Measurements from ENCODE around the gene CFAP157. TPM values are rescaled to one million over a fixed set of nuclear protein-coding genes. Genes with fewer than 3 reads are reported as not detected.

CFAP157 gene
- total RNA-seq, 2 donors from 2014 or later = 0.20 to 0.44 TPM

- H3K4me3 Mint-ChIP-seq = no peak overlapping the region
- WGBS, 2 experiments (ENCODE audit: insufficient coverage in 1 of 2, insufficient read length in 1 of 2) = 80 to 85% methylated on average over 5 of the region's 5 CpGs
Observed at GRCh38 chr9:127707766-127708165, 978 bp downstream of the CFAP157 start.

GRCh38 chr9:127708952-127709587, 2.3 kb downstream of the CFAP157 start:
- H3K27me3 ChIP-seq (ENCODE audit: control insufficient read depth, insufficient read depth, low read length, poor library complexity, severe bottlenecking) = no peaks in the 10 kb centered on the region
- no peaks in the 10 kb centered on the region for H3K9me3 ChIP-seq (ENCODE audit: control insufficient read depth, low read length)
- H3K27ac Mint-ChIP-seq = no peak overlapping the region
- no peak overlapping the region for H3K27ac ChIP-seq (ENCODE audit: low read depth, low read length)
- no peak overlapping the region for H3K9ac ChIP-seq (ENCODE audit: extremely low read depth, low read length, poor library complexity, severe bottlenecking)
- no peak for DNase-seq
- no peaks in the 10 kb centered on the region for H3K9me3 Mint-ChIP-seq
- no peaks in the 10 kb centered on the region for H3K36me3 Mint-ChIP-seq (ENCODE audit: low read depth)
- H3K27me3 Mint-ChIP-seq (ENCODE audit: insufficient read depth) = no peaks in the 10 kb centered on the region
- H3K36me3 ChIP-seq (ENCODE audit: control insufficient read depth, insufficient read depth, low read length) = no peaks in the 10 kb centered on the region
- H3K4me3 Mint-ChIP-seq = no peak overlapping the region
- TF ChIP-seq CTCF (conservative IDR thresholded peaks at IDR 0.05) = no peak
- no peak overlapping the region for H3K4me3 ChIP-seq (ENCODE audit: low read length)
- H3K4me1 ChIP-seq (ENCODE audit: control insufficient read depth, insufficient read depth, low read length) = no peaks in the 10 kb centered on the region
- peaks cover 8% of the 10 kb centered on the region for H3K4me1 Mint-ChIP-seq
- WGBS, 2 experiments (ENCODE audit: insufficient coverage in 1 of 2, insufficient read length in 1 of 2) = 92 to 100% methylated on average over 8 of the region's 8 CpGs

More at GRCh38 chr9:127707766-127708165, 978 bp downstream of the CFAP157 start:
- Histone ChIP-seq H3K27me3 (ENCODE audit: control insufficient read depth, insufficient read depth, low read length, poor library complexity, severe bottlenecking) (no peaks in the 10 kb centered on the region), H3K9me3 (ENCODE audit: control insufficient read depth, low read length) (no peaks in the 10 kb centered on the region), H3K9ac (ENCODE audit: extremely low read depth, low read length, poor library complexity, severe bottlenecking) (no peak overlapping the region), H3K27ac (ENCODE audit: low read depth, low read length) (no peak overlapping the region), H3K36me3 (ENCODE audit: control insufficient read depth, insufficient read depth, low read length) (no peaks in the 10 kb centered on the region), H3K4me3 (ENCODE audit: low read length) (no peak overlapping the region), H3K4me1 (ENCODE audit: control insufficient read depth, insufficient read depth, low read length) (no peaks in the 10 kb centered on the region)
- Mint-ChIP-seq H3K4me1 (peaks cover 8% of the 10 kb centered on the region), H3K27me3 (ENCODE audit: insufficient read depth) (no peaks in the 10 kb centered on the region), H3K27ac (no peak overlapping the region), H3K9me3 (no peaks in the 10 kb centered on the region), H3K36me3 (ENCODE audit: low read depth) (no peaks in the 10 kb centered on the region)
- peak; percentile 62 for DNase-seq
- peak; percentile 54 for TF ChIP-seq CTCF (conservative IDR thresholded peaks at IDR 0.05)

- H3K36me3 Mint-ChIP-seq (ENCODE audit: low read depth) = no peaks in the 10 kb centered on the region
Observed at GRCh38 chr9:127710204-127710783, 3.5 kb downstream of the CFAP157 start.

More at GRCh38 chr9:127710204-127710783, 3.5 kb downstream of the CFAP157 start:
- Histone ChIP-seq H3K9ac (ENCODE audit: extremely low read depth, low read length, poor library complexity, severe bottlenecking) (no peak overlapping the region), H3K4me1 (ENCODE audit: control insufficient read depth, insufficient read depth, low read length) (no peaks in the 10 kb centered on the region), H3K9me3 (ENCODE audit: control insufficient read depth, low read length) (no peaks in the 10 kb centered on the region), H3K36me3 (ENCODE audit: control insufficient read depth, insufficient read depth, low read length) (no peaks in the 10 kb centered on the region), H3K27ac (ENCODE audit: low read depth, low read length) (no peak overlapping the region), H3K27me3 (ENCODE audit: control insufficient read depth, insufficient read depth, low read length, poor library complexity, severe bottlenecking) (no peaks in the 10 kb centered on the region), H3K4me3 (ENCODE audit: low read length) (no peak overlapping the region)
- no peak for DNase-seq
- 92 to 100% methylated on average over 2 to 10 of the region's 10 CpGs for WGBS, 2 experiments (ENCODE audit: insufficient coverage in 1 of 2, insufficient read length in 1 of 2)
- H3K4me3 Mint-ChIP-seq = no peak overlapping the region
- H3K4me1 Mint-ChIP-seq = peaks cover 8% of the 10 kb centered on the region
- no peak for TF ChIP-seq CTCF (conservative IDR thresholded peaks at IDR 0.05)
- H3K9me3 Mint-ChIP-seq = no peaks in the 10 kb centered on the region
- H3K27me3 Mint-ChIP-seq (ENCODE audit: insufficient read depth) = peaks cover 2% of the 10 kb centered on the region
- H3K27ac Mint-ChIP-seq = no peak overlapping the region
